DMS153 (cell line): ENCODE results near the gene INTS4.
A peak's percentile ranks its signal among the peaks of the same experiment; 100 is the strongest.
"Not testable (repeated sequence)": the region's sequence is repeated elsewhere in the genome, so short reads cannot be mapped to it uniquely, and the experiment has no call there.

Experiments used
- DNase-seq: peaks from one replicate; lab custom pipeline; 2025; lab: John Stamatoyannopoulos, UW

The INTS4 gene

DNA sequence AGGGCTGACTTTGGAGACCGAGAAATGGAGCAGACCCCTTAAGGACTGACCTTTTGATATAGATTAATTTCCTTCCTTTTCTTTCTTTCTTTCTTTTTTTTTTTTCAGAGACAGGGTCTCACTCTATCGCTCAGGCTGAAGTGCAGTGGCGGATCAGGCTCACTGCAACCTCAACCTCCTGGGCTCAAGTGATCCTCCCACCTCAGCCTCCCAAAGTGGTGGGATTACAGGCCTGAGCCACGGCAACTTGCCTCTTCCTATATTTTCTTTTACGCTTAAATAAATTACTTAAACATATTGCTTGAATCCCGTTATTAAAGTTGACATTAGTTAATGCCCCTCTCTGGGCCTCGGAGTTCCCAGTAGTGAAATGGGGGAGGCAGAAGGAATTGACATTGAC lies 29.0 kb upstream of the INTS4 start:
- DNase-seq, result no peak

DNA sequence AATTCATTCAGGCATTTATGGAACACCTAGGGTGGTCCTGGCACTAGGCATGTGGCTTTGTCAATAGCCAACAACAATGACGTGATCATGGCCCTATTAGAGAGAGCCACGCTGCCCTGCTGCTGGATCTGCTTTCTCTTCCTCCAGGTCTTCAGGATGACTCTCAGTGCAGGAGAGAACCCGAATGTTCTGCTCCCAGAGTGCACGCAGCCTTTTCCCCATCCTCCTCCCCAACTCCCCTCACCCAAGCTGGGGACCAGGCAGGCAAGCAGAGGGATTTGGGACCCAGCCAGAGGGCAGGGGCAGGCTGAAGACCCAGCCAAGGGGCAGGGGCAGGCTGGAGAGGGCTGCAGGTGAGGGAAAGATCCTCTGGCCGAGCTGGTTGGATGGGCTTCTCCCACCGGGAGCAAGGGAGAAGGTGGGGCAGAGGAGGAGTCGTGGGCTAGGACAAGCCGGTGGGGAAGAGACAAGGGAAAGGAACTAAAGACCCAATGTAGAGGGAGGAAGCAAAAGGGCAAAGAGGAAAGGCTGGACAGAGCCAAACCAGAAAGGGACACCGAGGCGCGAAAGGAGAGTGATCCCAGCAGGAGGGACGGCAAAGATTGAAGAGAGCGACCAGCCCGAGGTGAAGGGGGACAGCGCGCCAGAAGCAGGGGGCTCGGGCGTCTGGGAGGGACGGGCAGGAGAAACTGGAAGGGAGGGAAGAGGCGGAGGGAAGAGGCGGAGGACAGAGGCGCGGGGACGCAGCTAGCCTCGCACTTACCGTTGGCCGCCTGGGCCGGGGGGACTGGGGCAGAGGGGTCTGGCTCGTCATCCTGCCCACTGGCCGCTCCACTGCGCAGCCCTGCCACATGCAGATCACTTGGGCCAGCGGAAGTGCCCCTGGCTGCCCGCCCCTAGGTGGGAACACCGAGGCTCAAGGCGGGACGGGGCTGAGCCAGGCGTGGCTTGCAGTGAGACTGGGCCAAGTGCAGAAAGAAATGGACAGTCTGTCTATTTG lies 28.2 kb upstream of the INTS4 start, which contains the start of gene KCTD14:
TSS of gene KCTD14 (minus strand) at position 880 of the 1,000 bp plus-strand sequence. CDS start at position 853, 27 bp downstream.
- DNase-seq, result peak; percentile 25

DNA sequence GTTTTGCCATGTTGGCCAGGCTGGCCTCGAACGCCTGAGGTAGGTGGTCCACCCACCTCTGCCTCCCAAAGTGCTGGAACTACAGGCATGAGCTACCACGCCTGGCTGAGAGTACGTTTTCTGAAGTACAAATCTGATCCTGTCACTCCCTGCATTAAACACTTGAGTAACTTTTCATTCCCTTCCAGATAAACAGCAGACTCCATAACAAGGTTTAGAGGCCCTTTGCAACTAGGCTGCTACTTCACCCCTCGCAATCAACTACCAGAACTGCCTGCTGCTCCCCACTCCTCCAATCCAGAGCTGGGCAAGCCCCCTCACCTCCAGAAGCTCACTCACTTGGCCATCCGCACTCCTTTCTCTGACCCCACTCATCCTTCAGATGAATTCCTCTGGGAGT lies 27.1 kb upstream of the INTS4 start:
- DNase-seq, result no peak

DNA sequence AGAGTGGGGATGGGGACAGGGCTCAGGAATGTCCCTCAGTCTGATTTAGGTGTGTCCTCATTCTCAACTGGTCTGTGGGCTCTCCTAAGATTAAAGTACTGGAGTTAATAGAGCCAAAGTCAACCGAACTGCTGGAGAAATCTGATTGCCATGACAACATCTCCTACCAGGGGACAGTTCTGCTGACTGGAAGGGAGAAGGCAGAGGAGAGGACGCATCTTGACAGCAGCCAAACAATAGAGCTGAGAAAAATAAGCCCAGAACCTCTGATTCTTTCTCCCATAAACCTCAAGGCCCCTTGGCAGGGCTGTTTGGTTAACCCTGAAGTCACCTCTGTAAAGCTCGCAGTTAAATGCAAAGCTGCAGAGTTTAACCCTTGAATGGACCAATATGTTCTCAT lies 25.8 kb upstream of the INTS4 start:
- no peak for DNase-seq

DNA sequence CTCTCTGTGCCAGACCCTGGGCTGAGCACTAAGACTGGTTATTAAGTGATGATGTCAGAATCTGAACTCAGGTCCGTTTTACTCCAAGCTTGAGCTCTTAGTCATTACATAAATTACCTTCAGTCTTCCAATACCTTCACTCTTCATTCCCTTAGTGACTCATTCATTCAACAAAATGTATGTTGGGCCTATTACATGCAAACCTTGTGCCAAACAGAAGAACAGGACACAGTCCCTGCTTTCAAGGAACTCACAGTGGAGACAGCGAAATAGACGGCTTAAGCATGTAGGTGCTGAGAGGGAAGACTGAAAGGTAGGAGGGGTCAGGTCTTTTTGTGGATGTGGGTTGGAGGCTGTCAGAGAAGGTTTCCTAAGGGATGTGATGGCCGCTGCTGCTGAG lies 25.3 kb upstream of the INTS4 start:
- no peak for DNase-seq

DNA sequence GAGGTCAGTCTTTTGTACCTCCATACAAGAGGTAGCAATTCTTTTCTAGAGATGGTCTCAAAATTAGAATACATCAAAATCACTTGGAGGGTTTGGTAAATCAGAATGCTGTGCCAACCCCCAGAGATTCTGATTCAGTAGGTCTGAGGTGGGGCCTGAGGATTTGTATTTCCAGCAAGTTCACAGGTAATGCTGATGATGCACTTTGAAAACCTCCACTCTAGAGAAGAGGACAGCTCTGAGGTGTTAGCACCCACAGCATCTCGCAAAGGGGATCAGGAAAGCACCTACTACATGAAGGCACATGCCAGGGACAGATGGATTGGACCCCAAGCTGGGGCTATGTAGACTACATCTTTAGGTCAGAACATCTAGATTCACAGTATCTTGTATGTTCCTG lies 21.4 kb upstream of the INTS4 start:
- no peak for DNase-seq

DNA sequence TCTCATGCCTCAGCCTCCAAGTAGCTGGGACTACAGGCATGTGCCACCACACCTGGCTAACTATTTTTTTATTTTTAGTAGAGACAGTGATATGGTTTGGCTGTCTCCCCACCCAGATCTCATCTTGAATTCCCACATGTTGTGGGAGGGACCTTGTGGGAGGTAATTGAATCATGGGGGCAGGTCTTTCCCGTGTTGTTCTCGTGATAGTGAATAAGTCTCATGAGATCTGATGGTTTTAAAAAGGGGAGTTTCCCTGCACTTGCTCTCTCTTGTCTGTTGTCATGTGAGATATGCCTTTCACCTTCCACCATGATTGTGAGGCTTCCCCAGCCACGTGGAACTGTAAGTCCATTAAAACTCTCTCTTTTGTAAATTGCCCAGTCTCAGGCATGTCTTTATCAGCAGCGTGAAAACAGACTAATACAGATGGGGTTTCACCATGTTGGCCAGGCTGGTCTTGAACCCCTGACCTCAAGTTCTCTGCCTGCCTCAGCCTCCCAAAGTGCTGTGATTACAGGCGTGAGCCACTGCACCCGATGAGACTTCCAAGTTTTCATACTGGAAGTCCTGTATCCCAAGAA lies 20.6 kb upstream of the INTS4 start:
- DNase-seq, result not testable (repeated sequence)

DNA sequence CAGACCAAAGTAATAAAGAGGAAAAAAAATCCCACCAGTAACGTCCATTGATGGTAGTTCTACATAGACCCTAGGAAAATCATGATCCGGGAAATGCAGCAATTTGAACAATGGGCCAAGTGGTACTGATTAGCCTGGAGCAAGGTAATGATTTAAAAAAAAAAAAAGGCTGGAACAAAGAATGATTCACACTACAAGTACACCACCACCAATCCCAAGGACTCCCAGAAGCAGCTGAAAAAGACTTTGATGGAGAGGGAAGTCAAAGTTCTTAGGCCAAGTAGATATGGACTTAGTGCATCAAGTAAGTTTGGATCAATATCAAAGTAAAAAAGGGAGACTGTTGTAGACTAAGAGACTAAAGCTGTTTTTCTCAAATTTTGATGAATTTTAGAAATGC lies 16.8 kb upstream of the INTS4 start:
- no peak for DNase-seq

DNA sequence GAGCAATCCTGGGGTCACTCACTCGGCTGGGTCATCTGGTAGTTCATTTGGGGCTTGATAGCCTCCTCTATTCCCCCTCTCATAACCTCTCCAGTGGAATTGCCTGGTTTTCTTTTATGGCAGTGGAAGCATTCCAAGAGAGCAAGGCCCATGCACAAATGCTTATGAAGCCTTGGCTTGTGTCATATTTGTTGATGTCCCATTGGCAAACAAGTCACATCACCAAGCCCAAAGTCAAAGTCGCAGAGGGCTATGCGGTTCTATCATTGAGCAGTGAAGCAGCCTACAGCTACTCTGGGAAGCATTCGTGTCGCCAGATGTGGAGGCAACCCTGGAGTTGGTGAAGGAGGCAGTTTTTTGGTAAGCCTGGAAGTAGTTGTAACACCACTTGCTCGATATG lies 16.3 kb upstream of the INTS4 start:
- DNase-seq, result no peak

DNA sequence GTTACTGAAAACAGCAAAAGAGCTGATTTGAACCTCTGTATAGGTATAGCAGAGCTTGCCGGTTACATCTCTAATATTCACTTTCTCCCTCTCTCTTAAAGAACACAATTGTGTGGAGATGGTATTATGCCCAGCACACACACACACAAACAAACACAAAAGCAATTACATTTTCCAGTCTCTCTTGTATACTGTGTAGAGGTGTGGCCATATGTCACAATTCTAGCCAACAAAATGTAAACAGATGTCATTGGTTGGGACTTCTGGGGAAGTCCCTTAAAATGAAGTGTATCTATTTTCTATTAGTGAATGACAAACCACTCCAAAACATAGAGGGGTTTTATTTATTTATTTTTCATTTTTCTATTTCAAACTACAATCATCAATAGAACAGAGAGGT lies 15.8 kb upstream of the INTS4 start:
- DNase-seq, result no peak

DNA sequence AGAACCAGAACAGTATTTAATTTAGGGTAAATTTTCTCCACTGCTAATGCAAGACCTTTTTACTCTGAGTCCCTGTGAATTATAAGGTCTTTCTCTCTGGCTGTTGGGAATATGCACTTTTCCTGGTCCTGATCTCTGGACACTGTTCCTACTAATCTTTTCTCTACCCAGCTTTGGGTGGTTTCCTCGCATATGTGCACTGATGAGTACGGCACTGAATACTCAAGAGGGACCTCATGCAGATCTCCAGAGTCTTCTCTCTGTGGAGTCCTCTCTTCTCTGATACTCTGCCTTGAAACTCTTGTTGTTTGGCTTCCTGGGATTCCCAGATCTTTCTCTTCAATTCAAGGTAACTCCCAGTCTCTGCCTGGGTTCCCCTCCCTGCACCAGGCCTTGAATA lies 14.6 kb upstream of the INTS4 start:
- DNase-seq, result no peak

DNA sequence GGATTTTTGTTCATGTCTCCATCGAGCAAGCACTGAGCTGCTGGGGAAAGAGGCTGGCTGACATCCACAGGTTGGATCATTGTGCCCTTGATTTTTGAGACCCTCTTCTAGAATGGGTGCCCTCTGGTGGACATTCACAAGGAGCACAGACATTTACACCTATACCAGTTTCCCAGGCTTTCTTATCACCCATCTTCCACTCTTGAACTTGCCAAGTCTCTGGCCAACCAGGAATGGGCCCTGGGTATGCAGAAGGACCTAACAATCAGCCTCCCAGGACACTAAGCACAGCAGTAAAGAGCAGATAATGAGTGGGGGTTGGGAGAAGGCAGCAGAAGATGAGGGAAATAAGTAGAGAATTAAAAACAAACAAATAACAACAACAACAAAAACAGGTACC lies 5.7 kb upstream of the INTS4 start:
- DNase-seq, result peak; percentile 86

DNA sequence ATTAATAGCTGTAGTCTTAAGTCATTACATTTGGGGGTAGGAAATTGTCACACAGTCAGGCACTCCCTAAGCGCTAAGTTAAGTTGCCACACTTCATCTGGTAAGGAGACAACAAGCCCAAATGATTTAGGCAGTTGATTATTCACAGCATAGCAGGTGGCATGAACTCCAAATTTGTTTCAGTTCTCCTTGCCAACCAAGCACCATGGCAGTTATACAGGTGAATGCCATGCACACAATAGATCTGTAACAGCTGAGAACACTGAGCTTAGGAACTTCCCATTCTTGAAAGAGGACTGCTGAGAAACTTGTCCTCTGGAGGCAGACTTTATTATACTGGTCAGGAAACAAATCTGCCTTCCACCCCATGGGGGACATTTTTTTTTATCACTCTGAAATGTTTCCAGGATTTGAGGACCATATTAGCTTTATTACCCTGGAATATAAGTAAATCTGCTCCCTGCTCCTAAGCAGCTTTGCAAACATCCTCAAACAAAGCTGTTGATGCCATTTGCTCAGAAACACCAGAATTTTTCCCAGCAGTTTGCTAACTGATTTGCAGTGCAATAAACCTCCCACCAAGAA lies 5.1 kb upstream of the INTS4 start:
- no peak for DNase-seq

DNA sequence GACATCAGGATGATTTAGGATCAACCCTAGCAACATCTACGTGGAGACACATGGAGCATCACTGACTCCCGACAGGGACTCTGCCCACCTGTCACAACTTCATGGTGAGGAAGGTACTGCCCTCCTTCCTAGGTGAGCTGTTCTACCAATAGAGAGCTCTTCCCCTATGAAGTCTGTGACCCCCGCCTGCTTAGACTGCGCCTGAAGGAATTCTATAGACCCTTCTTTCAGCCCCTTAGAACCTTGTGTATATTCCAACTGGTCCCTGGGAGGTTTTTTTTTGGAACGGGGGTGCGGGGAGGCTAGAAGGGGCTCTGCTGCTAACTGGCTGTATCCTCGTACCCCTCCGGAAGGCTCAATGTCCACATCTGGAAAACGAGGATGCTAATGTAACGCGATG lies 566 bp downstream of the INTS4 start:
- DNase-seq, result no peak

DNA sequence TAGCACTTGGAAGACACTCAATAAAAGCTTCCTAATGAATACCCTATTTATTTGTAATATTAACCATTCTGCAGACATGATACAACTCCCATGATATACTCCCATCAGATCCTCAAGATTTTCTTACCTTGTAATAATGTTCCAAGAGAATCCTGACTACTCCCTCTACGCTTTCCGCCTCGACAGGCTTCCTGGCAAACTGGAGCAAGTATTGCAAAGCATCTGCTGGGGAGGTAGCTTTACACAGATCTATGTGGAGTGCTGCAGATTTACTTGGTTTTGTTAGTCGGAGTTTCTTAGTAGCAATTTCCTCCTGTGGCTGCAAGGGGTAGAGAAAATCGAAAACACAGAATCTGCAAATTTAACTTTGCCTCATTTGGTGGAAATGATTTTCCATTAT lies 3.5 kb downstream of the INTS4 start:
- DNase-seq, result no peak

DNA sequence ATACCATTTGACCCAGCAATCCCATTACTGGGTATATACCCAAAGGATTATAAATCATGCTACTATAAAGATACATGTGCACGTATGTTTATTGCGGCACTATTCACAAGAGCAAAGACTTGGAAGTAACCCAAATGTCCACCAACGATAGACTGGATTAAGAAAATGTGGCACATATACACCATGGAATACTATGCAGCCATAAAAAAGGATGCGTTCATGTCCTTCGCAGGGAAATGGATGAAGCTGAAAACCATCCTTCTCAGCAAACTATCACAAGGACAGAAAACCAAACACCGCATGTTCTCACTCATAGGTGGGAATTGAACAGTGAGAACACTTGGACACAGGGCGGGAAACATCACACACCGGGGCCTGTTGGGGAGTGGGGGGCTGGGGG lies 8.0 kb downstream of the INTS4 start:
- DNase-seq, result not testable (repeated sequence)

DNA sequence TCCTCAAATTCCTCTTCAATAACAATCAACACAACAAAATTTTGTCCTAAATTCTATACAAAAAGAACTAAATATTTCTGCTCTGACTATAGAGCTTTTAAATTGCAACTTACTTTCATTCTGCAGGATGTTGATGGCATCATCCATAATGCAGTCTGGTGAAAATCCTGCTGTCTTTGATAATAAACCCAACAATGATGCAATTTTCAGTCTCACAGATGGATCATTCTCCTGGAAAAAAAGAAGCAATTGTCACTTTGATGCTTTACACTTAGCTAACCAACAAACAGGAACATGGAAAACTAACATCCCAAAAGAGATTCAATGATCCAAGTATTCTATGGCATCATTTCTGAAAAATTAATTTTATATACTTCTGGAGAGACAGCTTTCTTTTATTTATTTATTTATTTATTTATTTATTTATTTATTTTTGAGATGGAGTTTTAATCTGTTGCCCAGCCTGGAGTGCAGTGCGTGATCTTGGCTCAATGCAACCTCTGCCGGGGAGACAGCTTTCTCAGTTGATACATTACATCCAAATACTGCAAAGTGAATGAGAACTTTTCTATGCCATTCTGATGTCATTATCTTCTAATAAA lies 13.0 kb downstream of the INTS4 start:
- DNase-seq, result no peak

DNA sequence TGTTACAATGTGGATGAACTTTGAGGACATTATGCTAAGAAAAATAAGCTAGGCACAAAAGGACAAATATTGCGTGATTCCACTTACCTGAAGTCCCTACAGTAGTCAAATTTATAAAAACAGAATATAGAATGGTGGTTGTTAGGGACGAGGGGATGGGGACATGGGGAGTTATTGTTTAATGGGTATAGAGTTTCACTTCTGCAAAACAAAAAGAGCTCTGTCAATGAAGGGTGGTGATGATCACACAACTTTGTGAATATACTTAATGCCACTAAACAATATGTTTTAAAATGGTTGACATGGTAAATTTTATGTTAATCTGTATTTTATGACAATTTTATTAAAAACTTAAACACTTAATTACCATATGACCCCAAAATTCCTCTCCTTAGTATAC lies 26.1 kb downstream of the INTS4 start:
- DNase-seq, result no peak

DNA sequence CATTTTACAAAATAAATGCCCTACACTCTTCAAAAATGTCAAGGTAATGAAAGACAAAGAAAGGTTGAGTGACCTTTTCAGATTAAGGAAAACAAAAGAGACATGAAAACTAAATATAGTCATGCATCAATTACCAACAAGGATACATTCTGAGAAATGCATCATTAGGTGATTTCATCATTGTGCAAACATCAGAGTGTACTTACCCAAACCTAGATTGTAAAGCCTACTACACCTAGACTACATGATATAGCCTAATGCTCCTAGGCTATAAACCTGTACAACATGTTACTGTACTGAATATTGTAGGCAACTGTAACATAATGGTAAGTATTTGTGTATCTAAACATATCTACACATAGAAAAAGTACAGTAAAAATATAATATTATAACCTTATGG lies 26.7 kb downstream of the INTS4 start:
- DNase-seq, result peak; percentile 36

DNA sequence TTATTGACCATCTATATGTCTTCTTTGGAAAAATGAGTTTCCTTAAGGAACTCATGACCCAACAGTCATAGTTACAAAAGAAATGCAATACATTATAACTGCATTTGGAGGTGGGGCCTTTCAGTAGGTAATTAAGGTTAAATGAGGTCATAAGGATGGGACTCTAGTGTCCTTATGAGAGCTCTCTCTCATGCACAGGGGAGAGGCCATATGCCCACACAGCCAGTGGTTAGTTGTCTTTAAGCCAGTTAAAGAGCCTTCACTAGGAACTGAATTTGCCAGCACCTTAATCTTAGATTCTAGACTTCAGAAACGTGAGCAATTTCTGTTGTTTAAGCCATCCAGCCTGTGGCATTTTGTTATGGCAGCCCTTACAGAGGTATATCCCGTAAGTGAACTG lies 27.3 kb downstream of the INTS4 start:
- no peak for DNase-seq

DNA sequence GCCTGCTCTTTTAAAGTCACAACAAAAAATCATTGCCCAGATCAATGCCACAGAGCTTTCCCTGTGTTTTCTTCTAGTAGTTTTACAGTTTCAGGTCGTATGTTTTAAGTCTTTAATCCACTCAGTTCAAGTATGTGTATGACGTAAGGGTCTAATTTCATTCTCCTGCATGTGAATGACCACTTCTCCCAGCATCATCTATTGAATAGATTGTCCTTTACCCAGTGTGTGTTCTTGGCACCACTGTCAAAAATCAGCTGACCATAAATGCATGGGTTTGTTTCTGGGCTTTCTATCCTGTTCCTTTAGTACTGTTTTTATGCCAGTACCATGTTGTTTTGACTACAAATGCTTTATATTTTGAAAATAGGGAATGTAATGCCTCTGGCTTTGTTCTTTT lies 28.1 kb downstream of the INTS4 start:
- no peak for DNase-seq

DNA sequence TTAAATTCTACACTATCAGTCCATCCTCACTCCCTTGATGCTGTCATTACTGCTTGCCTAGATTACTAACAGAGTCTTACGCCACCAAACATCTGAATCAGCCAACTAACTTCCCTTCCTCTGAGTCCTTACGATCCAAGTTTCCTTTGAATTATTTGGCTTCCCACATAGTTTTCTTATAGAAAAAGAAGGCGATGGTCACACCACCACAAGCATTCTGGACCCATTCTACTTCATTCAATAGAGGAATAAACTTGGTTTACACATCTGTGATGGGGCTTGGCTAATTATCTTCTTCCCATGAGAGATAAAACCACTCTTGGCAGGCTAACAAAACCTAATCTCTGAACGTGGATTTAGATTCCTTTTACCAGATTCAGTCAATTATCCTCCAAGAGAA lies 35.0 kb downstream of the INTS4 start:
- DNase-seq, result no peak
